ENCODE measurements around the gene NDUFC1. TPM values are rescaled to one million over a fixed set of nuclear protein-coding genes. Genes with fewer than 3 reads are reported as not detected.

NDUFC1 gene
- total and polyA plus RNA-seq, 3 experiments from 2014 or later, result 49.6 to 146 (median 50.2) TPM

- peak overlapping the region in 1 of 8 donors; percentile 61 for H3K27ac Mint-ChIP-seq
- Histone ChIP-seq H3K4me3 (ENCODE audit: low read length) (no peak overlapping the region), H3K27ac (ENCODE audit: low read depth, low read length) (no peak overlapping the region), H3K36me3 (ENCODE audit: insufficient read depth, low read length) (peaks cover 8% of the 10 kb centered on the region), H3K9me3 (ENCODE audit: low read length) (no peaks in the 10 kb centered on the region), H3K4me1 (ENCODE audit: insufficient read depth, low read length) (peaks cover 36% of the 10 kb centered on the region), H3K27me3 (ENCODE audit: insufficient read depth, low read length, poor library complexity, severe bottlenecking) (no peaks in the 10 kb centered on the region)
- CTCF ChIA-PET, result interaction anchor here (1.7 to 3.3 kb wide), 10 partner anchors 13 to 266 kb away, joined by 3 to 26 read pairs (median 6); no protein-coding TSS in a partner anchor
- H3K9me3 Mint-ChIP-seq, result peaks cover 0 to 1% (median 0%) of the 10 kb centered on the region in 5 donors
- peaks cover 0 to 1% of the 10 kb centered on the region in 2 donors for H3K27me3 Mint-ChIP-seq
- H3K36me3 Mint-ChIP-seq, result peaks cover 0 to 41% (median 2%) of the 10 kb centered on the region in 3 donors
- POLR2A ChIA-PET, result no interaction called here
- DNase-seq, result no peak
- H3K4me3 Mint-ChIP-seq, result peak overlapping the region in 1 of 7 donors; percentile 41
- H3K4me1 Mint-ChIP-seq, result peaks cover 31 to 59% (median 56%) of the 10 kb centered on the region in 3 donors
Observed at GRCh38 chr4:139297001-139297410, 5.3 kb downstream of the NDUFC1 start.

GRCh38 chr4:139295942-139296299, 6.4 kb downstream of the NDUFC1 start:
- no peaks in the 10 kb centered on the region for H3K9me3 Mint-ChIP-seq
- H3K4me3 ChIP-seq (ENCODE audit: low read length), result peak overlapping the region; percentile 77
- H3K9me3 ChIP-seq (ENCODE audit: low read length), result no peaks in the 10 kb centered on the region
- no peak for DNase-seq
- H3K36me3 Mint-ChIP-seq, result peaks cover 0 to 40% (median 0%) of the 10 kb centered on the region in 3 donors
- H3K4me1 ChIP-seq (ENCODE audit: insufficient read depth, low read length), result peaks cover 36% of the 10 kb centered on the region
- H3K27ac ChIP-seq (ENCODE audit: low read depth, low read length), result peak overlapping the region; percentile 91
- peak overlapping the region; percentile 97 to 99 (median 98) for H3K27ac Mint-ChIP-seq
- CTCF ChIA-PET, result interaction anchor here (0.6 to 3.3 kb wide), 44 partner anchors 9 to 281 kb away, joined by 3 to 27 read pairs (median 4); partner anchors contain the start of genes ELF2, MGARP and NOCT
- H3K36me3 ChIP-seq (ENCODE audit: insufficient read depth, low read length), result peaks cover 13% of the 10 kb centered on the region
- H3K27me3 ChIP-seq (ENCODE audit: insufficient read depth, low read length, poor library complexity, severe bottlenecking), result no peaks in the 10 kb centered on the region
- H3K4me1 Mint-ChIP-seq, result peaks cover 27 to 59% (median 53%) of the 10 kb centered on the region in 3 donors
- peak overlapping the region; percentile 95 to 100 (median 96) for H3K4me3 Mint-ChIP-seq
- no peaks in the 10 kb centered on the region for H3K27me3 Mint-ChIP-seq
- POLR2A ChIA-PET, result interaction anchor here (0.7 to 1.4 kb wide), 4 partner anchors 65 to 280 kb away, joined by 3 to 8 read pairs (median 4); partner anchors contain the start of gene NOCT

- peaks cover 23 to 54% (median 49%) of the 10 kb centered on the region in 3 donors for H3K4me1 Mint-ChIP-seq
- peaks cover 33% of the 10 kb centered on the region for H3K4me1 ChIP-seq (ENCODE audit: insufficient read depth, low read length)
- POLR2A ChIA-PET, result interaction anchor here (0.7 to 1.4 kb wide), 4 partner anchors 66 to 280 kb away, joined by 3 to 8 read pairs (median 4); partner anchors contain the start of gene NOCT
- no peaks in the 10 kb centered on the region for H3K27me3 Mint-ChIP-seq
- no peaks in the 10 kb centered on the region for H3K27me3 ChIP-seq (ENCODE audit: insufficient read depth, low read length, poor library complexity, severe bottlenecking)
- no peaks in the 10 kb centered on the region for H3K9me3 ChIP-seq (ENCODE audit: low read length)
- peaks cover 13% of the 10 kb centered on the region for H3K36me3 ChIP-seq (ENCODE audit: insufficient read depth, low read length)
- peak; percentile 89 to 98 (median 97) for DNase-seq
- peak overlapping the region; percentile 97 to 99 (median 98) for H3K27ac Mint-ChIP-seq
- no peaks in the 10 kb centered on the region for H3K9me3 Mint-ChIP-seq
- peaks cover 0 to 39% (median 0%) of the 10 kb centered on the region in 3 donors for H3K36me3 Mint-ChIP-seq
- H3K4me3 Mint-ChIP-seq, result peak overlapping the region; percentile 95 to 100 (median 96)
- peak overlapping the region; percentile 77 for H3K4me3 ChIP-seq (ENCODE audit: low read length)
- CTCF ChIA-PET, result interaction anchor here (0.6 to 3.3 kb wide), 45 partner anchors 10 to 280 kb away, joined by 3 to 27 read pairs (median 4); partner anchors contain the start of genes ELF2, MGARP and NOCT
- peak overlapping the region; percentile 91 for H3K27ac ChIP-seq (ENCODE audit: low read depth, low read length)
Observed at GRCh38 chr4:139295206-139295941, 6.9 kb downstream of the NDUFC1 start.

- no peaks in the 10 kb centered on the region for H3K9me3 ChIP-seq (ENCODE audit: low read length)
- CTCF ChIA-PET, result no interaction called here
- H3K27ac Mint-ChIP-seq, result no peak overlapping the region
- H3K27ac ChIP-seq (ENCODE audit: low read depth, low read length), result no peak overlapping the region
- H3K4me3 ChIP-seq (ENCODE audit: low read length), result no peak overlapping the region
- peaks cover 0 to 9% (median 3%) of the 10 kb centered on the region in 3 donors for H3K4me1 Mint-ChIP-seq
- peaks cover 13 to 34% (median 19%) of the 10 kb centered on the region in 3 donors for H3K36me3 Mint-ChIP-seq
- H3K27me3 ChIP-seq (ENCODE audit: insufficient read depth, low read length, poor library complexity, severe bottlenecking), result no peaks in the 10 kb centered on the region
- no peak overlapping the region for H3K4me3 Mint-ChIP-seq
- peaks cover 6% of the 10 kb centered on the region for H3K36me3 ChIP-seq (ENCODE audit: insufficient read depth, low read length)
- POLR2A ChIA-PET, result no interaction called here
- peaks cover 0 to 1% of the 10 kb centered on the region in 2 donors for H3K27me3 Mint-ChIP-seq
- no peak for DNase-seq
- H3K9me3 Mint-ChIP-seq, result peaks cover 0 to 7% (median 0%) of the 10 kb centered on the region in 5 donors
- H3K4me1 ChIP-seq (ENCODE audit: insufficient read depth, low read length), result no peaks in the 10 kb centered on the region
Observed at GRCh38 chr4:139286186-139286698, 16.0 kb downstream of the NDUFC1 start.

GRCh38 chr4:139282721-139283075, 19.6 kb downstream of the NDUFC1 start:
- Histone ChIP-seq H3K9me3 (ENCODE audit: low read length) (no peaks in the 10 kb centered on the region), H3K27ac (ENCODE audit: low read depth, low read length) (no peak overlapping the region), H3K4me1 (ENCODE audit: insufficient read depth, low read length) (peaks cover 17% of the 10 kb centered on the region), H3K4me3 (ENCODE audit: low read length) (no peak overlapping the region), H3K27me3 (ENCODE audit: insufficient read depth, low read length, poor library complexity, severe bottlenecking) (peaks cover 12% of the 10 kb centered on the region), H3K36me3 (ENCODE audit: insufficient read depth, low read length) (no peaks in the 10 kb centered on the region)
- no peak overlapping the region for H3K27ac Mint-ChIP-seq
- peaks cover 16 to 22% (median 17%) of the 10 kb centered on the region in 3 donors for H3K4me1 Mint-ChIP-seq
- POLR2A ChIA-PET, result no interaction called here
- DNase-seq, result no peak
- peaks cover 0 to 7% (median 0%) of the 10 kb centered on the region in 5 donors for H3K9me3 Mint-ChIP-seq
- peaks cover 4 to 15% (median 8%) of the 10 kb centered on the region in 3 donors for H3K36me3 Mint-ChIP-seq
- peaks cover 24 to 30% of the 10 kb centered on the region in 2 donors for H3K27me3 Mint-ChIP-seq
- no peak overlapping the region for H3K4me3 Mint-ChIP-seq
- CTCF ChIA-PET, result interaction anchor here (1.5 kb wide), 1 partner anchor 13 kb away, joined by 6 read pairs; no protein-coding TSS in a partner anchor

- CTCF ChIA-PET, result interaction anchor here (1.5 kb wide), 1 partner anchor 14 kb away, joined by 6 read pairs; no protein-coding TSS in a partner anchor
- no peak overlapping the region for H3K27ac ChIP-seq (ENCODE audit: low read depth, low read length)
- peaks cover 17% of the 10 kb centered on the region for H3K4me1 ChIP-seq (ENCODE audit: insufficient read depth, low read length)
- POLR2A ChIA-PET, result interaction anchor here (1.4 kb wide), 1 partner anchor 16 kb away, joined by 5 read pairs; no protein-coding TSS in a partner anchor
- peaks cover 12% of the 10 kb centered on the region for H3K27me3 ChIP-seq (ENCODE audit: insufficient read depth, low read length, poor library complexity, severe bottlenecking)
- Mint-ChIP-seq H3K4me3 (no peak overlapping the region), H3K27ac (no peak overlapping the region), H3K27me3 (peaks cover 29 to 34% of the 10 kb centered on the region in 2 donors), H3K4me1 (peaks cover 16 to 22% (median 17%) of the 10 kb centered on the region in 3 donors), H3K36me3 (peaks cover 2 to 15% (median 7%) of the 10 kb centered on the region in 3 donors), H3K9me3 (peaks cover 0 to 7% (median 0%) of the 10 kb centered on the region in 5 donors)
- no peaks in the 10 kb centered on the region for H3K9me3 ChIP-seq (ENCODE audit: low read length)
- no peak overlapping the region for H3K4me3 ChIP-seq (ENCODE audit: low read length)
- no peaks in the 10 kb centered on the region for H3K36me3 ChIP-seq (ENCODE audit: insufficient read depth, low read length)
- no peak for DNase-seq
Observed at GRCh38 chr4:139282065-139282720, 20.1 kb downstream of the NDUFC1 start.

GRCh38 chr4:139279760-139280620, 22.3 kb downstream of the NDUFC1 start, which contains the start of gene MGARP:
Gene MGARP, minus strand, starts transcription at chr4:139280225. Its CDS starts 67 bp downstream, at chr4:139280158.
- H3K27ac Mint-ChIP-seq, result peak within 1 kb of the TSS in 1 of 8 donors; percentile 24
- Histone ChIP-seq H3K9me3 (ENCODE audit: low read length) (no peaks in the 10 kb centered on the region), H3K36me3 (ENCODE audit: insufficient read depth, low read length) (no peaks in the 10 kb centered on the region), H3K4me3 (ENCODE audit: low read length) (peak within 1 kb of the TSS; percentile 44), H3K27me3 (ENCODE audit: insufficient read depth, low read length, poor library complexity, severe bottlenecking) (peaks cover 12% of the 10 kb centered on the region), H3K4me1 (ENCODE audit: insufficient read depth, low read length) (peaks cover 17% of the 10 kb centered on the region), H3K27ac (ENCODE audit: low read depth, low read length) (no peak within 1 kb of the TSS)
- H3K4me3 Mint-ChIP-seq, result peak within 1 kb of the TSS; percentile 75 to 92 (median 75)
- H3K36me3 Mint-ChIP-seq, result peaks cover 2 to 10% (median 3%) of the 10 kb centered on the region in 3 donors
- ChIA-PET POLR2A (no interaction called here), CTCF (interaction anchor here (0.6 to 1.3 kb wide), 4 partner anchors 13 to 250 kb away, joined by 3 to 5 read pairs (median 3); no protein-coding TSS in a partner anchor)
- DNase-seq, result peak in 4 of 5 donors; percentile 3 to 46 (median 16)
- H3K4me1 Mint-ChIP-seq, result peaks cover 16 to 22% (median 17%) of the 10 kb centered on the region in 3 donors
- H3K9me3 Mint-ChIP-seq, result peaks cover 0 to 7% (median 3%) of the 10 kb centered on the region in 5 donors
- H3K27me3 Mint-ChIP-seq, result peaks cover 46 to 47% of the 10 kb centered on the region in 2 donors

All from CD8-positive, alpha-beta memory T cell (primary cell).